ENCODE data around the gene DNAH7. TPM values are rescaled to one million over a fixed set of nuclear protein-coding genes. Genes with fewer than 3 reads are reported as not detected.

Gene DNAH7
- polyA plus RNA-seq, 1 experiment, result 1.2 TPM

- Histone ChIP-seq H3K27ac (ENCODE audit: low read depth, low read length) (no peak overlapping the region), H3K9me3 (ENCODE audit: control insufficient read depth, insufficient read depth, low read length) (no peaks in the 10 kb centered on the region), H3K4me3 (ENCODE audit: low read depth, low read length) (no peak overlapping the region), H3K27me3 (ENCODE audit: control insufficient read depth, insufficient read depth, low read length) (no peaks in the 10 kb centered on the region)
- ChIA-PET POLR2A (interaction anchor here (0.9 to 1.3 kb wide), 4 partner anchors 9 to 259 kb away, joined by 3 to 6 read pairs (median 4); partner anchors contain the start of gene DNAH7), CTCF (interaction anchor here (0.6 to 7.5 kb wide), 40 partner anchors 10 to 690 kb away, joined by 3 to 144 read pairs (median 4); partner anchors contain the start of gene DNAH7)
- TF ChIP-seq, protein P1, sequence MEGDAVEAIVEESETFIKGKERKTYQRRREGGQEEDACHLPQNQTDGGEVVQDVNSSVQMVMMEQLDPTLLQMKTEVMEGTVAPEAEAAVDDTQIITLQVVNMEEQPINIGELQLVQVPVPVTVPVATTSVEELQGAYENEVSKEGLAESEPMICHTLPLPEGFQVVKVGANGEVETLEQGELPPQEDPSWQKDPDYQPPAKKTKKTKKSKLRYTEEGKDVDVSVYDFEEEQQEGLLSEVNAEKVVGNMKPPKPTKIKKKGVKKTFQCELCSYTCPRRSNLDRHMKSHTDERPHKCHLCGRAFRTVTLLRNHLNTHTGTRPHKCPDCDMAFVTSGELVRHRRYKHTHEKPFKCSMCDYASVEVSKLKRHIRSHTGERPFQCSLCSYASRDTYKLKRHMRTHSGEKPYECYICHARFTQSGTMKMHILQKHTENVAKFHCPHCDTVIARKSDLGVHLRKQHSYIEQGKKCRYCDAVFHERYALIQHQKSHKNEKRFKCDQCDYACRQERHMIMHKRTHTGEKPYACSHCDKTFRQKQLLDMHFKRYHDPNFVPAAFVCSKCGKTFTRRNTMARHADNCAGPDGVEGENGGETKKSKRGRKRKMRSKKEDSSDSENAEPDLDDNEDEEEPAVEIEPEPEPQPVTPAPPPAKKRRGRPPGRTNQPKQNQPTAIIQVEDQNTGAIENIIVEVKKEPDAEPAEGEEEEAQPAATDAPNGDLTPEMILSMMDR (IDR thresholded peaks at IDR 0.05; ENCODE audit: low read depth, low read length), result no peak
- no peak for DNase-seq (ENCODE audit: low read depth, low spot score)
Observed at GRCh38 chr2:196077821-196078220, 9.2 kb upstream of the DNAH7 start.

DNA sequence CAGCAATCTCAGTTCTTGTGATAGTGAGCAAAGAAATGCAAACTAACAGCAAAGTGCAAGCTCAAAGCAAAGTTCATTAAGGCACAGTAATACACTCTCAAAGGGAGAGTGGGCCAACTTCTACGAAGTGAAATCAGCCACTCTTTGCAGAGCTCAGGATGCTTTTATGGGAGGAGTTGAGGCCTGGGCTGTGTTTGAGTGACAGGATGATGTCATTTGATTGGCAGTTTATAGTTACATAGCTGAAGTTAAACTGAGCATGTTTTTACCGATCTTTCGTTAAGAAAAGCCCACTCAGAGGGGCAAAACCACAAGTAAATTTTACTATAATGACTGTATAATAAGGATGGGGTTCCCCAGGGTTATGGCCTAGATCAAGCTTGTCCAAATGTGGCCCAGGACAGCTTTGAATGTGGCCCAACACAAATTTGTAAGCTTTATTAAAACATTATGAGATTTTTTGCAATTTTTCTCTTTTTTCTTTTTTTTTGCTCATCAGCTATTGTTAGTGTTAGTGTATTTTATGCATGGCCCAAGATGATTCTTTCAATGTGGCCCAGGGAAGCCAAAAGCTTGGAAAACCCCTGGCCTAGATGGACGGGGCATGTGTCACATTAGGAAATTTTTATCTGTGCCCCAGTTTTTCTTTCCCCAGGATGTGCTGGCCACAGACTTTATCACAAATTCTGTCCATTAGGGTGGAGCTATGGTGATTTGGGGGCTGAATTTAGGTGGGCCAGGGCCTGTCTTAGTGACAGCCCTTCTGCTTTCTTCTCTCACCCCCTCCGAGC is 8.3 kb upstream of the DNAH7 start:
- Histone ChIP-seq H3K4me3 (ENCODE audit: low read depth, low read length) (no peak overlapping the region), H3K27ac (ENCODE audit: low read depth, low read length) (no peak overlapping the region), H3K27me3 (ENCODE audit: control insufficient read depth, insufficient read depth, low read length) (no peaks in the 10 kb centered on the region), H3K9me3 (ENCODE audit: control insufficient read depth, insufficient read depth, low read length) (no peaks in the 10 kb centered on the region)
- no peak for DNase-seq (ENCODE audit: low read depth, low spot score)
- TF ChIP-seq, protein P1 (IDR thresholded peaks at IDR 0.05; ENCODE audit: low read depth, low read length), result no peak
- ChIA-PET CTCF (interaction anchor here (1.0 to 7.5 kb wide), 16 partner anchors 9 to 376 kb away, joined by 3 to 144 read pairs (median 8); partner anchors contain the start of gene DNAH7), POLR2A (interaction anchor here (0.9 kb wide), 1 partner anchor 202 kb away, joined by 4 read pairs; no protein-coding TSS in a partner anchor)

DNA sequence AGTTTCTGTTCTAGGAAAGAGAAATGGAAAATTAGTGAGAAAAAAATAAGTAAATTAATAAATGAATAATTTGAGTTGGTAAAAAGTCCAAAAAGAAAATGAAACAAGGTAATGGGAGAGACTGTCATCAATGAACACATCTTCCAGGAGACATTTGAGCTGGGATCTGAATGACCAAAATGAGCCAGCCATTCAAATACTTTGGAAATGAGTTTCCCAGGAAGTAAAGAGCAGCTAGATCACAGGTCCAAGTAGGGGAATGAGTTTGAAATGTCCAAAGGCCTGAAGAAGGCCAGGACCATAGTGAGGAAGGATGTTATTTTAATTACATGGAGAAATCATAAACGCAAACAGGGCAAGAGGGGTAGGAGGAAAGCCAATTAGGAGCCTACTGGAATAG is 6.6 kb upstream of the DNAH7 start:
- ChIA-PET CTCF (interaction anchor here (5.6 kb wide), 1 partner anchor 8 kb away, joined by 68 read pairs; the partner anchor contains the start of gene DNAH7), POLR2A (interaction anchor here (1.1 kb wide), 1 partner anchor 684 kb away, joined by 3 read pairs; no protein-coding TSS in a partner anchor)
- Histone ChIP-seq H3K27ac (ENCODE audit: low read depth, low read length) (no peak overlapping the region), H3K27me3 (ENCODE audit: control insufficient read depth, insufficient read depth, low read length) (no peaks in the 10 kb centered on the region), H3K4me3 (ENCODE audit: low read depth, low read length) (no peak overlapping the region), H3K9me3 (ENCODE audit: control insufficient read depth, insufficient read depth, low read length) (no peaks in the 10 kb centered on the region)
- DNase-seq (ENCODE audit: low read depth, low spot score), result no peak
- TF ChIP-seq, protein P1 (IDR thresholded peaks at IDR 0.05; ENCODE audit: low read depth, low read length), result no peak

- ChIA-PET CTCF (interaction anchor here (0.6 to 5.6 kb wide), 3 partner anchors 7 to 441 kb away, joined by 3 to 68 read pairs (median 3); partner anchors contain the start of gene DNAH7), POLR2A (interaction anchor here (0.6 to 1.1 kb wide), 2 partner anchors 38 to 685 kb away, joined by 3 to 12 read pairs; no protein-coding TSS in a partner anchor)
- no peaks in the 10 kb centered on the region for H3K27me3 ChIP-seq (ENCODE audit: control insufficient read depth, insufficient read depth, low read length)
- TF ChIP-seq, protein P1 (IDR thresholded peaks at IDR 0.05; ENCODE audit: low read depth, low read length), result no peak
- H3K27ac ChIP-seq (ENCODE audit: low read depth, low read length), result no peak overlapping the region
- no peaks in the 10 kb centered on the region for H3K9me3 ChIP-seq (ENCODE audit: control insufficient read depth, insufficient read depth, low read length)
- H3K4me3 ChIP-seq (ENCODE audit: low read depth, low read length), result no peak overlapping the region
- DNase-seq (ENCODE audit: low read depth, low spot score), result no peak
Observed at GRCh38 chr2:196074631-196075030, 6.0 kb upstream of the DNAH7 start.

- Histone ChIP-seq H3K27me3 (ENCODE audit: control insufficient read depth, insufficient read depth, low read length) (no peaks in the 10 kb centered on the region), H3K4me3 (ENCODE audit: low read depth, low read length) (no peak overlapping the region), H3K27ac (ENCODE audit: low read depth, low read length) (no peak overlapping the region), H3K9me3 (ENCODE audit: control insufficient read depth, insufficient read depth, low read length) (no peaks in the 10 kb centered on the region)
- CTCF ChIA-PET, result interaction anchor here (1.1 kb wide), 1 partner anchor 224 kb away, joined by 3 read pairs; no protein-coding TSS in a partner anchor
- POLR2A ChIA-PET, result no interaction called here
- TF ChIP-seq, protein P1 (IDR thresholded peaks at IDR 0.05; ENCODE audit: low read depth, low read length), result no peak
- DNase-seq (ENCODE audit: low read depth, low spot score), result no peak
Observed at GRCh38 chr2:196073521-196073920, 4.9 kb upstream of the DNAH7 start.
